ENCODE data around the gene MATK.

- TF ChIP-seq, protein P1, sequence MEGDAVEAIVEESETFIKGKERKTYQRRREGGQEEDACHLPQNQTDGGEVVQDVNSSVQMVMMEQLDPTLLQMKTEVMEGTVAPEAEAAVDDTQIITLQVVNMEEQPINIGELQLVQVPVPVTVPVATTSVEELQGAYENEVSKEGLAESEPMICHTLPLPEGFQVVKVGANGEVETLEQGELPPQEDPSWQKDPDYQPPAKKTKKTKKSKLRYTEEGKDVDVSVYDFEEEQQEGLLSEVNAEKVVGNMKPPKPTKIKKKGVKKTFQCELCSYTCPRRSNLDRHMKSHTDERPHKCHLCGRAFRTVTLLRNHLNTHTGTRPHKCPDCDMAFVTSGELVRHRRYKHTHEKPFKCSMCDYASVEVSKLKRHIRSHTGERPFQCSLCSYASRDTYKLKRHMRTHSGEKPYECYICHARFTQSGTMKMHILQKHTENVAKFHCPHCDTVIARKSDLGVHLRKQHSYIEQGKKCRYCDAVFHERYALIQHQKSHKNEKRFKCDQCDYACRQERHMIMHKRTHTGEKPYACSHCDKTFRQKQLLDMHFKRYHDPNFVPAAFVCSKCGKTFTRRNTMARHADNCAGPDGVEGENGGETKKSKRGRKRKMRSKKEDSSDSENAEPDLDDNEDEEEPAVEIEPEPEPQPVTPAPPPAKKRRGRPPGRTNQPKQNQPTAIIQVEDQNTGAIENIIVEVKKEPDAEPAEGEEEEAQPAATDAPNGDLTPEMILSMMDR (IDR thresholded peaks at IDR 0.05) = no peak
- no peak for TF ChIP-seq POLR2A (IDR thresholded peaks at IDR 0.05)
These were observed 20.9 kb upstream of the MATK start for GRCh38 chr19:3807131-3807480.
